Measurements from ENCODE around the gene DPP9.

- no peak for TF ChIP-seq CTCF (IDR thresholded peaks at IDR 0.05)
- no peak for TF ChIP-seq POLR2A (IDR thresholded peaks at IDR 0.05)
Measured at GRCh38 chr19:4754248-4754647, 30.6 kb upstream of the DPP9 start.

All from lower leg skin (tissue), 3 donors.